ENCODE data around the gene TUBB4B. TPM values are rescaled to one million over a fixed set of nuclear protein-coding genes. Genes with fewer than 3 reads are reported as not detected.

TUBB4B gene
- total RNA-seq, 6 experiments from 2014 or later: 88.4 to 274 (median 124) TPM

DNA sequence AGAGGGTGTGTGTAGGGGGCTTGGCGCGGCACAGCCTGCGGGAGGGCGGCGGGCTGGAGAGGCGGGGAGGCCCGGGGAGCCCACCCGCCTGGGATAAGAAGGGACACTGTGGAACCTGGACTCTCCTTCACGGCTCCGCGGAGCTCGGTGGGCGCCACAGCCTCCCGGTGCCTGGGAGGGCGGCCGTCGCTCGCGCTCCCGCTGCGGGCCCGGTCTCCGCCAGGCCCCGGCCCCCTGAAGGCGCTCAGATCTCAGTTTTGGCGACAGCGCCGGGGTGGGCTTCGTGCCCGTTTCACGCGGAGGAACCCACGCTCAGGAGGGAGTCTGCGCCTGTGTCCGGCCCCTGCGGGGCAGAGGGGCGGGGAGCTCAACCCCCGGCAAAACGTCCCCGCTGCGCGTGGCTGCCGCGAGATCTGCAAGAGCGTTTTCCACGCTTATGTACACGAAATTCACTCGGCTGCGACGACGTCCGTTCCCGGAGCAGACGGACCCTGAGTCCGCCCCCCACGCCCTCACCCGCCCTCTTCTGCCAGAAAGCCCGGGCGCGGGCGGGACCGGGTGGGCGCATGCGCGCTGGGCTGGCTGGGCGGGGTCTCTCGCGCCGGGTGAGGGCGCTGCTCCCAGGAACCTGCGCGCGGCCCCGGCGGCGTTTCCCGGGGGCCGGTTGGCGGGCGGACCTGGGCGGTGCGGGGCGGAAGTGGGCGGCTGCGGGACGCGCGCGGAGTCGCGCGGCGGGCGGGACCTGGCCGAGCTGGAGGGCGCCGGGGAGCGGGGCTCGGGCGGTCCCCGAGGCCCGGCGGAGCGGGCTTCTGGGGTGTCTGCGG lies 13.7 kb downstream of the TUBB4B start, which contains the start of gene NELFB:
TSS of gene NELFB (plus strand) at position 704 of the 824 bp plus-strand sequence.
- peak within 1 kb of the TSS; percentile 97 to 100 (median 98) for H3K4me3 ChIP-seq
- peaks cover 0 to 19% (median 0%) of the 10 kb centered on the region in 4 donors for H3K36me3 ChIP-seq
- DNase-seq (peak; percentile 94 to 96 (median 95)), ATAC-seq (peak; percentile 81 to 90 (median 86))
- H3K9me3 ChIP-seq: no peaks in the 10 kb centered on the region
- no peaks in the 10 kb centered on the region for H3K27me3 ChIP-seq
- peak within 1 kb of the TSS; percentile 36 to 70 (median 60) for H3K27ac ChIP-seq
- H3K4me1 ChIP-seq: peaks cover 0 to 16% (median 3%) of the 10 kb centered on the region in 4 donors
- 0% methylated on average over 30 of the region's 105 CpGs for WGBS (ENCODE audit: insufficient coverage, low coverage, low lambda C conversion rate, missing lambda C conversion rate)
- intact Hi-C loops (cut with DNase I): no loop called here
- TF ChIP-seq POLR2A (IDR thresholded peaks at IDR 0.05) (peak; percentile 71), CTCF (IDR thresholded peaks at IDR 0.05) (peak in 1 of 4 donors; percentile 20)

- TF ChIP-seq CTCF (IDR thresholded peaks at IDR 0.05) (no peak), POLR2A (IDR thresholded peaks at IDR 0.05) (no peak)
- intact Hi-C loops (cut with DNase I): no loop called here
- Histone ChIP-seq H3K4me3 (peak overlapping the region; percentile 97 to 100 (median 98)), H3K4me1 (peaks cover 0 to 16% (median 3%) of the 10 kb centered on the region in 4 donors), H3K27me3 (no peaks in the 10 kb centered on the region), H3K9me3 (no peaks in the 10 kb centered on the region), H3K27ac (peak overlapping the region; percentile 36 to 70 (median 54)), H3K36me3 (peaks cover 0 to 19% (median 0%) of the 10 kb centered on the region in 4 donors)
- DNase-seq (peak in 1 of 3 donors; percentile 73), ATAC-seq (peak in 3 of 4 donors; percentile 8 to 20 (median 14))
- WGBS (ENCODE audit: insufficient coverage, low coverage, low lambda C conversion rate, missing lambda C conversion rate): 3% methylated on average over 12 of the region's 51 CpGs
Measured at GRCh38 chr9:137255448-137256114, 14.5 kb downstream of the TUBB4B start.

- Histone ChIP-seq H3K27ac (no peak overlapping the region), H3K4me1 (peaks cover 0 to 16% (median 3%) of the 10 kb centered on the region in 4 donors), H3K4me3 (peak overlapping the region in 2 of 3 donors; percentile 97 to 100), H3K36me3 (peaks cover 0 to 19% (median 0%) of the 10 kb centered on the region in 4 donors), H3K9me3 (no peaks in the 10 kb centered on the region), H3K27me3 (no peaks in the 10 kb centered on the region)
- no peak for ATAC-seq
- 79% methylated on average over 7 of the region's 15 CpGs for WGBS (ENCODE audit: insufficient coverage, low coverage, low lambda C conversion rate, missing lambda C conversion rate)
- no peak for DNase-seq
- TF ChIP-seq POLR2A (IDR thresholded peaks at IDR 0.05): no peak
- TF ChIP-seq CTCF (IDR thresholded peaks at IDR 0.05): no peak
- intact Hi-C loops (cut with DNase I): no loop called here
Measured at GRCh38 chr9:137256362-137256761, 15.3 kb downstream of the TUBB4B start.

GRCh38 chr9:137256856-137257255 lies 15.8 kb downstream of the TUBB4B start:
- TF ChIP-seq POLR2A (IDR thresholded peaks at IDR 0.05) (no peak), CTCF (IDR thresholded peaks at IDR 0.05) (no peak)
- H3K36me3 ChIP-seq: peaks cover 0 to 19% (median 0%) of the 10 kb centered on the region in 4 donors
- H3K4me3 ChIP-seq: no peak overlapping the region
- H3K9me3 ChIP-seq: no peaks in the 10 kb centered on the region
- DNase-seq (no peak), ATAC-seq (no peak)
- H3K27me3 ChIP-seq: no peaks in the 10 kb centered on the region
- no peak overlapping the region for H3K27ac ChIP-seq
- peaks cover 0 to 16% (median 3%) of the 10 kb centered on the region in 4 donors for H3K4me1 ChIP-seq
- intact Hi-C loops (cut with DNase I): no loop called here
- 78% methylated on average over 4 of the region's 15 CpGs for WGBS (ENCODE audit: insufficient coverage, low coverage, low lambda C conversion rate, missing lambda C conversion rate)
